HEK293 (cell line): Measurements from ENCODE around the gene CENPT.

Experiments
- HOXA7 ChIP-seq: sonication (generic); formaldehyde crosslinking; IDR thresholded peaks from 2 replicates; pipeline ENCODE4 v1.8.1; 2022; ENCODE audit warnings: missing genetic modification reagents, borderline replicate concordance
- SALL2 ChIP-seq: fragments of 450-650 bp; formaldehyde crosslinking; IDR thresholded peaks from 2 replicates; pipeline ENCODE4 v1.5.0; 2017; ENCODE audit warnings: missing biosample characterization, mild to moderate bottlenecking, missing genetic modification characterization, borderline replicate concordance
- ZNF221 ChIP-seq: fragments of 450-650 bp; formaldehyde crosslinking; IDR thresholded peaks from 2 replicates; pipeline ENCODE4 v1.5.1; 2017; ENCODE audit warnings: missing biosample characterization, missing genetic modification characterization, borderline replicate concordance
- ZNF571 ChIP-seq: fragments of 450-650 bp; formaldehyde crosslinking; IDR thresholded peaks from 2 replicates; pipeline ENCODE4 v1.5.0; 2017; ENCODE audit warnings: missing biosample characterization, missing genetic modification characterization
- TF ChIP-seq, protein P1 (sequence below): fragments of 450-650 bp; formaldehyde crosslinking; IDR thresholded peaks from 2 replicates; pipeline ENCODE4 v1.5.1; 2016; ENCODE audit warnings: missing biosample characterization, missing genetic modification characterization
- TF ChIP-seq, protein P2 (sequence below): fragments of 450-650 bp; formaldehyde crosslinking; IDR thresholded peaks from 2 replicates; pipeline ENCODE4 v1.5.1; 2016; ENCODE audit warnings: missing biosample characterization, missing genetic modification characterization
- TF ChIP-seq, protein P3 (sequence below): fragments of 450-650 bp; formaldehyde crosslinking; IDR thresholded peaks from 2 replicates; pipeline ENCODE4 v1.5.1; 2017; ENCODE audit warnings: missing biosample characterization, mild to moderate bottlenecking, missing genetic modification characterization, moderate library complexity
- TF ChIP-seq, protein P4 (sequence below): fragments of 450-650 bp; formaldehyde crosslinking; conservative IDR thresholded peaks from 2 replicates; pipeline ENCODE4 v1.5.1; 2016; ENCODE audit warnings: low read depth, missing biosample characterization, missing genetic modification characterization

DNA sequence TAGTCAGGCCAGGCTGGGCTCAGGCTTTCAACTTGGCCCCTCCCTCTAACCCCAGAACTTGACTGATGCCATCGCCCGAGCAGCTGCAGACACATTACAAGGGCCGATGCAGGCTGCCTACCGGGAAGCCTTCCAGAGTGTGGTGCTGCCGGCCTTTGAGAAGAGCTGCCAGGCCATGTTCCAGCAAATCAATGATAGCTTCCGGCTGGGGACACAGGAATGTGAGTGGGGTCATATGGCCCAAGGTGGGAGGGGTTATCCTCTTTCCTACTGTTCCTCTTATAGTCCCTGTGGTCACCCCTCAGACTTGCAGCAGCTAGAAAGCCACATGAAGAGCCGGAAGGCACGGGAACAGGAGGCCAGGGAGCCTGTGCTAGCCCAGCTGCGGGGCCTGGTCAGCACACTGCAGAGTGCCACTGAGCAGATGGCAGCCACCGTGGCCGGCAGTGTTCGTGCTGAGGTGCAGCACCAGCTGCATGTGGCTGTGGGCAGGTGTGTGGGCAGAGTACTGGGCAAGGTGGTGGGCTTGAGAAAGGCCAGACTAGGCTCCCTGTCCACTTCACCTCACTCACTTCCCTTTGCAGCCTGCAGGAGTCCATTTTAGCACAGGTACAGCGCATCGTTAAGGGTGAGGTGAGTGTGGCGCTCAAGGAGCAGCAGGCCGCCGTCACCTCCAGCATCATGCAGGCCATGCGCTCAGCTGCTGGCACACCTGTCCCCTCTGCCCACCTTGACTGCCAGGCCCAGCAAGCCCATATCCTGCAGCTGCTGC, 35.1 kb upstream of the CENPT start:
- TF ChIP-seq SALL2 (tag by site-specific recombination) (no peak), ZNF221 (tag by site-specific recombination) (no peak), HOXA7 (CRISPR knock-in tag) (no peak), ZNF571 (no peak)
- TF ChIP-seq, protein P1, sequence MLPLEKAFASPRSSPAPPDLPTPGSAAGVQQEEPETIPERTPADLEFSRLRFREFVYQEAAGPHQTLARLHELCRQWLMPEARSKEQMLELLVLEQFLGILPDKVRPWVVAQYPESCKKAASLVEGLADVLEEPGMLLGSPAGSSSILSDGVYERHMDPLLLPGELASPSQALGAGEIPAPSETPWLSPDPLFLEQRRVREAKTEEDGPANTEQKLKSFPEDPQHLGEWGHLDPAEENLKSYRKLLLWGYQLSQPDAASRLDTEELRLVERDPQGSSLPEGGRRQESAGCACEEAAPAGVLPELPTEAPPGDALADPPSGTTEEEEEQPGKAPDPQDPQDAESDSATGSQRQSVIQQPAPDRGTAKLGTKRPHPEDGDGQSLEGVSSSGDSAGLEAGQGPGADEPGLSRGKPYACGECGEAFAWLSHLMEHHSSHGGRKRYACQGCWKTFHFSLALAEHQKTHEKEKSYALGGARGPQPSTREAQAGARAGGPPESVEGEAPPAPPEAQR (tag by site-specific recombination) = no peak
- TF ChIP-seq, protein P2, sequence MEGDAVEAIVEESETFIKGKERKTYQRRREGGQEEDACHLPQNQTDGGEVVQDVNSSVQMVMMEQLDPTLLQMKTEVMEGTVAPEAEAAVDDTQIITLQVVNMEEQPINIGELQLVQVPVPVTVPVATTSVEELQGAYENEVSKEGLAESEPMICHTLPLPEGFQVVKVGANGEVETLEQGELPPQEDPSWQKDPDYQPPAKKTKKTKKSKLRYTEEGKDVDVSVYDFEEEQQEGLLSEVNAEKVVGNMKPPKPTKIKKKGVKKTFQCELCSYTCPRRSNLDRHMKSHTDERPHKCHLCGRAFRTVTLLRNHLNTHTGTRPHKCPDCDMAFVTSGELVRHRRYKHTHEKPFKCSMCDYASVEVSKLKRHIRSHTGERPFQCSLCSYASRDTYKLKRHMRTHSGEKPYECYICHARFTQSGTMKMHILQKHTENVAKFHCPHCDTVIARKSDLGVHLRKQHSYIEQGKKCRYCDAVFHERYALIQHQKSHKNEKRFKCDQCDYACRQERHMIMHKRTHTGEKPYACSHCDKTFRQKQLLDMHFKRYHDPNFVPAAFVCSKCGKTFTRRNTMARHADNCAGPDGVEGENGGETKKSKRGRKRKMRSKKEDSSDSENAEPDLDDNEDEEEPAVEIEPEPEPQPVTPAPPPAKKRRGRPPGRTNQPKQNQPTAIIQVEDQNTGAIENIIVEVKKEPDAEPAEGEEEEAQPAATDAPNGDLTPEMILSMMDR = no peak
- TF ChIP-seq, protein P3, sequence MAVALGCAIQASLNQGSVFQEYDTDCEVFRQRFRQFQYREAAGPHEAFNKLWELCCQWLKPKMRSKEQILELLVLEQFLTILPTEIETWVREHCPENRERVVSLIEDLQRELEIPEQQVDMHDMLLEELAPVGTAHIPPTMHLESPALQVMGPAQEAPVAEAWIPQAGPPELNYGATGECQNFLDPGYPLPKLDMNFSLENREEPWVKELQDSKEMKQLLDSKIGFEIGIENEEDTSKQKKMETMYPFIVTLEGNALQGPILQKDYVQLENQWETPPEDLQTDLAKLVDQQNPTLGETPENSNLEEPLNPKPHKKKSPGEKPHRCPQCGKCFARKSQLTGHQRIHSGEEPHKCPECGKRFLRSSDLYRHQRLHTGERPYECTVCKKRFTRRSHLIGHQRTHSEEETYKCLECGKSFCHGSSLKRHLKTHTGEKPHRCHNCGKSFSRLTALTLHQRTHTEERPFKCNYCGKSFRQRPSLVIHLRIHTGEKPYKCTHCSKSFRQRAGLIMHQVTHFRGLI (tag by site-specific recombination) = no peak
- TF ChIP-seq, protein P4, sequence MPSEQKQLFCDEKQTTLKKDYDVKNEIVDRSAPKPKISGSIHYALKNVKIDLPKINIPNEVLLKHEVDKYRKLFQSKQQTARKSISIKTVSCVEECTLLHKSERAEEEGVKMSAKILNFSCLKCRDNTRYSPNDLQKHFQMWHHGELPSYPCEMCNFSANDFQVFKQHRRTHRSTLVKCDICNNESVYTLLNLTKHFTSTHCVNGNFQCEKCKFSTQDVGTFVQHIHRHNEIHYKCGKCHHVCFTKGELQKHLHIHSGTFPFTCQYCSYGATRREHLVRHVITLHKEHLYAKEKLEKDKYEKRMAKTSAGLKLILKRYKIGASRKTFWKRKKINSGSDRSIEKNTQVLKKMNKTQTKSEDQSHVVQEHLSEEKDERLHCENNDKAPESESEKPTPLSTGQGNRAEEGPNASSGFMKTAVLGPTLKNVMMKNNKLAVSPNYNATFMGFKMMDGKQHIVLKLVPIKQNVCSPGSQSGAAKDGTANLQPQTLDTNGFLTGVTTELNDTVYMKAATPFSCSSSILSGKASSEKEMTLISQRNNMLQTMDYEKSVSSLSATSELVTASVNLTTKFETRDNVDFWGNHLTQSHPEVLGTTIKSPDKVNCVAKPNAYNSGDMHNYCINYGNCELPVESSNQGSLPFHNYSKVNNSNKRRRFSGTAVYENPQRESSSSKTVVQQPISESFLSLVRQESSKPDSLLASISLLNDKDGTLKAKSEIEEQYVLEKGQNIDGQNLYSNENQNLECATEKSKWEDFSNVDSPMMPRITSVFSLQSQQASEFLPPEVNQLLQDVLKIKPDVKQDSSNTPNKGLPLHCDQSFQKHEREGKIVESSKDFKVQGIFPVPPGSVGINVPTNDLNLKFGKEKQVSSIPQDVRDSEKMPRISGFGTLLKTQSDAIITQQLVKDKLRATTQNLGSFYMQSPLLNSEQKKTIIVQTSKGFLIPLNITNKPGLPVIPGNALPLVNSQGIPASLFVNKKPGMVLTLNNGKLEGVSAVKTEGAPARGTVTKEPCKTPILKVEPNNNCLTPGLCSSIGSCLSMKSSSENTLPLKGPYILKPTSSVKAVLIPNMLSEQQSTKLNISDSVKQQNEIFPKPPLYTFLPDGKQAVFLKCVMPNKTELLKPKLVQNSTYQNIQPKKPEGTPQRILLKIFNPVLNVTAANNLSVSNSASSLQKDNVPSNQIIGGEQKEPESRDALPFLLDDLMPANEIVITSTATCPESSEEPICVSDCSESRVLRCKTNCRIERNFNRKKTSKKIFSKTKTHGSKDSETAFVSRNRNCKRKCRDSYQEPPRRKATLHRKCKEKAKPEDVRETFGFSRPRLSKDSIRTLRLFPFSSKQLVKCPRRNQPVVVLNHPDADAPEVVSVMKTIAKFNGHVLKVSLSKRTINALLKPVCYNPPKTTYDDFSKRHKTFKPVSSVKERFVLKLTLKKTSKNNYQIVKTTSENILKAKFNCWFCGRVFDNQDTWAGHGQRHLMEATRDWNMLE (tag by site-specific recombination) = no peak
